Endothelial cell of umbilical vein (primary cell): Measurements from ENCODE around the gene GNB5. TPM values are rescaled to one million over a fixed set of nuclear protein-coding genes. Genes with fewer than 3 reads are reported as not detected.

ENCODE experiments used
- BruUV-seq: library from RNA; stranded (reverse); fragments of 400-500 nt; replicated peaks from 2 replicates; lab custom pipeline; 2021; lab: Mats Ljungman, UMichigan
- CTCF ChIA-PET: fragments of 300-600, 350-600 bp; sonication (Branson Sonifier 250); formaldehyde crosslinking; loops from one replicate; lab custom pipeline; 2021; ENCODE audit warnings: antibody characterized with exemption, inconsistent platforms; lab: Charles Lee
- POLR2A ChIA-PET: fragments of 300-600, 350-600 bp; sonication (Branson Sonifier 250); formaldehyde crosslinking; loops from one replicate; lab custom pipeline; 2021; ENCODE audit warnings: antibody characterized with exemption, inconsistent platforms; lab: Charles Lee
- DNase-seq: peaks from one replicate; pipeline ENCODE4 v3.0.0-alpha.2; 2011; ENCODE audit warnings: low read depth, low spot score
- FAIRE-seq: peaks from 2 replicates; lab custom pipeline; 2011; peaks lifted over from hg19 to GRCh38; lab: Jason Lieb, UNC
- H2AFZ ChIP-seq: 2 replicates; pipeline ENCODE4 v1.6.0; 2012; ENCODE audit warnings: low read depth, low read length, control low read depth, inconsistent platforms
- H3K27ac ChIP-seq: 2 replicates; pipeline ENCODE4 v1.5.1; 2011; ENCODE audit warnings: low read depth, mild to moderate bottlenecking, control low read depth, low read length, moderate library complexity; ENCODE audit not compliant: insufficient read depth
- H3K27me3 ChIP-seq, 2 experiments: 2 replicates each; pipeline versions ENCODE4 v1.6.0 to v1.6.1; 2011; ENCODE audit warnings: low read length in 2 of 2, mixed read lengths in 1 of 2; ENCODE audit not compliant: control insufficient read depth in 2 of 2, insufficient read depth in 2 of 2
- H3K36me3 ChIP-seq, 2 experiments: 2 replicates in 1 of 2; 3 replicates in 1 of 2; pipeline ENCODE4 v1.5.1; 2011; ENCODE audit warnings: low read length in 2 of 2, mild to moderate bottlenecking in 1 of 2, moderate library complexity in 1 of 2; ENCODE audit not compliant: control insufficient read depth in 2 of 2, insufficient read depth in 2 of 2; ENCODE audit errors: extremely low read depth in 1 of 2
- H3K4me1 ChIP-seq: 3 replicates; pipeline ENCODE4 v1.5.1; 2011; ENCODE audit warnings: mild to moderate bottlenecking, low read length; ENCODE audit not compliant: control insufficient read depth, insufficient read depth; ENCODE audit errors: extremely low read depth
- H3K4me2 ChIP-seq: 2 replicates; pipeline ENCODE4 v1.6.1; 2011; ENCODE audit warnings: low read length, control low read depth, mixed read lengths; ENCODE audit not compliant: insufficient read depth
- H3K4me3 ChIP-seq, 3 experiments: fragments of 200-600 bp in 1 of 3; sonication (generic), shearing (Covaris generic) in 1 of 3; replicated peaks in 1 of 3; 2 replicates each; pipeline ENCODE4 v1.5.1; 2011 to 2016; ENCODE audit warnings: control low read depth in 3 of 3, low read length in 3 of 3, mild to moderate bottlenecking in 2 of 3, inconsistent platforms in 1 of 3, low read depth in 1 of 3, moderate library complexity in 1 of 3; ENCODE audit not compliant: insufficient read depth in 1 of 3
- H3K79me2 ChIP-seq: 2 replicates; pipeline ENCODE4 v1.6.0; 2012; ENCODE audit warnings: low read length, inconsistent platforms; ENCODE audit not compliant: control insufficient read depth, insufficient read depth
- H3K9ac ChIP-seq: replicated peaks from 2 replicates; pipeline ENCODE3; 2011; ENCODE audit warnings: low read length, control low read depth; ENCODE audit not compliant: insufficient read depth; ENCODE audit errors: extremely low read depth
- H3K9me1 ChIP-seq: replicated peaks from 3 replicates; pipeline ENCODE4 v1.6.0; 2011; ENCODE audit warnings: mild to moderate bottlenecking, low read length; ENCODE audit not compliant: control insufficient read depth, insufficient read depth; ENCODE audit errors: extremely low read depth
- H3K9me3 ChIP-seq: replicated peaks from 2 replicates; pipeline ENCODE4 v1.5.1; 2012; ENCODE audit warnings: low read length, inconsistent platforms; ENCODE audit not compliant: control insufficient read depth, insufficient read depth
- H4K20me1 ChIP-seq: replicated peaks from 2 replicates; pipeline ENCODE3; 2011; ENCODE audit warnings: mild to moderate bottlenecking, low read length; ENCODE audit not compliant: control insufficient read depth, insufficient read depth; ENCODE audit errors: extremely low read depth
- EZH2 ChIP-seq: IDR thresholded peaks from 2 replicates; pipeline ENCODE4 v1.6.1; 2012; ENCODE audit warnings: borderline replicate concordance, low read depth, mild to moderate bottlenecking, moderate library complexity, low read length, inconsistent platforms; ENCODE audit not compliant: severe bottlenecking
- FOS ChIP-seq: IDR thresholded peaks from 2 replicates; pipeline ENCODE4 v1.6.1; 2011; ENCODE audit warnings: mild to moderate bottlenecking, low read length, moderate library complexity, borderline replicate concordance; ENCODE audit not compliant: insufficient read depth
- GATA2 ChIP-seq: IDR thresholded peaks from 2 replicates; pipeline ENCODE4 v1.7.0; 2011; ENCODE audit warnings: low read depth, mild to moderate bottlenecking, moderate library complexity, mixed read lengths, low read length; ENCODE audit not compliant: insufficient read length, insufficient read depth
- JUN ChIP-seq: IDR thresholded peaks from 2 replicates; pipeline ENCODE4 v1.6.1; 2011; ENCODE audit warnings: borderline replicate concordance, low read depth; ENCODE audit not compliant: insufficient read length, insufficient read depth
- MAX ChIP-seq: IDR thresholded peaks from 2 replicates; pipeline ENCODE4 v1.6.1; 2011; ENCODE audit not compliant: insufficient read depth, insufficient read length
- MYC ChIP-seq: IDR thresholded peaks from one replicate; pipeline ENCODE4 v1.6.1; 2011; ENCODE audit warnings: mild to moderate bottlenecking, low read depth, low read length
- POLR2A ChIP-seq: IDR thresholded peaks from 2 replicates; pipeline ENCODE4 v1.6.1; 2012; ENCODE audit warnings: low read depth, mild to moderate bottlenecking, control low read depth, low read length
- POLR2AphosphoS5 ChIP-seq: IDR thresholded peaks from 2 replicates; pipeline ENCODE4 v1.6.1; 2012; ENCODE audit warnings: low read depth, mild to moderate bottlenecking, control low read depth, low read length, moderate library complexity; ENCODE audit not compliant: insufficient read depth
- dilution Hi-C: fragments of 300-500 bp; cut with MboI; formaldehyde crosslinking; loops from one replicate; pipeline ENCODE4 v1.15.0; 2019; ENCODE audit warnings: low sequenced_read_pairs; ENCODE audit not compliant: extremely low pct_ligation_motif_present
- intact Hi-C: fragments of 100-400 bp; cut with micrococcal nuclease; formaldehyde crosslinking; loops from one replicate; pipeline ENCODE4 v1.10.0; 2022
- polyA plus RNA-seq, 4 experiments: library from polyadenylated mRNA; depleted of rRNA in 3 of 4; stranded (reverse) in 3 of 4; unstranded in 1 of 4; fragments of >200 nt; gene quantifications; 2 replicates each; pipeline versions ENCODE4 v1.2.1 to v1.2.3, GENCODE V29; 2011 to 2012; ENCODE audit warnings: missing spikeins in 1 of 4
- total RNA-seq: library from RNA; stranded (reverse); gene quantifications from 2 replicates; pipeline ENCODE4 v1.2.3, GENCODE V29; 2021
- TF ChIP-seq, protein P1 (sequence below), 2 donors: IDR thresholded peaks; 1 replicate in 1 of 2; 2 replicates in 1 of 2; pipeline ENCODE4 v1.5.1; 2011; ENCODE audit warnings: low read length in 2 of 2, mild to moderate bottlenecking in 2 of 2, moderate library complexity in 2 of 2, control low read depth in 1 of 2, inconsistent platforms in 1 of 2, low read depth in 1 of 2; ENCODE audit not compliant: insufficient read depth in 1 of 2; ENCODE audit errors: extremely low read depth in 1 of 2

The GNB5 gene
- total and polyA plus RNA-seq, 2 donors (not counting 3 experiments of a cell fraction or from before 2014, with no cell fraction given), result 15.6 to 16.8 TPM

GRCh38 chr15:52204657-52205056 lies 13.5 kb upstream of the GNB5 start:
- no TSS peak for BruUV-seq
- Histone ChIP-seq H4K20me1 (no peaks in the 10 kb centered on the region), H3K4me1 (peaks cover 17% of the 10 kb centered on the region), H3K27me3 (no peaks in the 10 kb centered on the region), H3K4me2 (no peak overlapping the region), H3K9me1 (no peaks in the 10 kb centered on the region), H3K79me2 (no peaks in the 10 kb centered on the region), H3K9me3 (no peaks in the 10 kb centered on the region), H3K4me3 (no peak overlapping the region), H2AFZ (no peak overlapping the region), H3K27ac (no peak overlapping the region), H3K9ac (no peak overlapping the region), H3K36me3 (peaks cover 0 to 4% of the 10 kb centered on the region in 2 experiments)
- no peak for FAIRE-seq
- dilution Hi-C loops, result no loop called here
- POLR2A ChIA-PET, result no interaction called here
- intact Hi-C loops, result no loop called here
- DNase-seq, result no peak
- no peak for TF ChIP-seq FOS
- no peak for TF ChIP-seq MAX
- TF ChIP-seq EZH2, result no peak
- TF ChIP-seq, protein P1, sequence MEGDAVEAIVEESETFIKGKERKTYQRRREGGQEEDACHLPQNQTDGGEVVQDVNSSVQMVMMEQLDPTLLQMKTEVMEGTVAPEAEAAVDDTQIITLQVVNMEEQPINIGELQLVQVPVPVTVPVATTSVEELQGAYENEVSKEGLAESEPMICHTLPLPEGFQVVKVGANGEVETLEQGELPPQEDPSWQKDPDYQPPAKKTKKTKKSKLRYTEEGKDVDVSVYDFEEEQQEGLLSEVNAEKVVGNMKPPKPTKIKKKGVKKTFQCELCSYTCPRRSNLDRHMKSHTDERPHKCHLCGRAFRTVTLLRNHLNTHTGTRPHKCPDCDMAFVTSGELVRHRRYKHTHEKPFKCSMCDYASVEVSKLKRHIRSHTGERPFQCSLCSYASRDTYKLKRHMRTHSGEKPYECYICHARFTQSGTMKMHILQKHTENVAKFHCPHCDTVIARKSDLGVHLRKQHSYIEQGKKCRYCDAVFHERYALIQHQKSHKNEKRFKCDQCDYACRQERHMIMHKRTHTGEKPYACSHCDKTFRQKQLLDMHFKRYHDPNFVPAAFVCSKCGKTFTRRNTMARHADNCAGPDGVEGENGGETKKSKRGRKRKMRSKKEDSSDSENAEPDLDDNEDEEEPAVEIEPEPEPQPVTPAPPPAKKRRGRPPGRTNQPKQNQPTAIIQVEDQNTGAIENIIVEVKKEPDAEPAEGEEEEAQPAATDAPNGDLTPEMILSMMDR (IDR thresholded peaks at IDR 0.05; ENCODE audit: extremely low read depth in 1 of 2, insufficient read depth in 1 of 2, low read depth in 1 of 2, low read length in 2 of 2), result no peak
- TF ChIP-seq POLR2AphosphoS5, result no peak
- no peak for TF ChIP-seq GATA2
- TF ChIP-seq MYC, result no peak
- no peak for TF ChIP-seq JUN
- no peak for TF ChIP-seq POLR2A
- CTCF ChIA-PET, result no interaction called here
